NCI-H2107 treated with DMSO at 0.1 percent for 48 hours (cell line): ENCODE measurements around the gene PHRF1.

Source experiments
- DNase-seq: peaks from one replicate; lab custom pipeline; 2025; ENCODE audit not compliant: unreplicated experiment; lab: John Stamatoyannopoulos, UW

The PHRF1 gene

DNA sequence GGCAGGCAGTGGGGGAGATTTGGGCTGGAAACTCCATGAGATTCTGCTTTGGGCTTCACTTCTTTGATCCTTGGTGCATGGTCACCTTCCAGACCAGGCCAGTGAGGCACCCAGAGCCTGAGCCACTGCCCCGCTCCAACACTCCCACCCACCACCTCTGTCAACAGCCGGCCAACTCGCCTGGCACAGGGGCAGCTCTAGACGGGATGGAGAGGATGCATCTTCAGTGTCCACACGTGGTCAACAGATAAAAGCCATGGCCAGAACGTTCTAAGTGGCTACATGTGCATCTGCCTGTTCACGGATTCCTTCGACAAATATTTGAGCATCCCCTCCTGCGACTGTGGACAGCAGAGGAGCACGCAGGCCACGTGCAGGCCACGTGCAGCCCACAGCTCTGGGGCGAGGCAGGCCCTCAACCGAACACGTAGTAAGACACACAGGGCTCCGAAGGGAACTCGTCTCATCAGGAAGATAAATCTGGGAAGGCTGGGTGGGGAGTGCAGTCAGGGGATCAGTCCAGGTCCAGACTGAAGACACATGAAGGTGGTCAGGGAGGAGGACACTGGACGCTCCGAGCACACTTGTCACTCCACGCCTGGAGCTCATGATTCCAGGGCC lies 37.7 kb upstream of the PHRF1 start:
- DNase-seq, result no peak

DNA sequence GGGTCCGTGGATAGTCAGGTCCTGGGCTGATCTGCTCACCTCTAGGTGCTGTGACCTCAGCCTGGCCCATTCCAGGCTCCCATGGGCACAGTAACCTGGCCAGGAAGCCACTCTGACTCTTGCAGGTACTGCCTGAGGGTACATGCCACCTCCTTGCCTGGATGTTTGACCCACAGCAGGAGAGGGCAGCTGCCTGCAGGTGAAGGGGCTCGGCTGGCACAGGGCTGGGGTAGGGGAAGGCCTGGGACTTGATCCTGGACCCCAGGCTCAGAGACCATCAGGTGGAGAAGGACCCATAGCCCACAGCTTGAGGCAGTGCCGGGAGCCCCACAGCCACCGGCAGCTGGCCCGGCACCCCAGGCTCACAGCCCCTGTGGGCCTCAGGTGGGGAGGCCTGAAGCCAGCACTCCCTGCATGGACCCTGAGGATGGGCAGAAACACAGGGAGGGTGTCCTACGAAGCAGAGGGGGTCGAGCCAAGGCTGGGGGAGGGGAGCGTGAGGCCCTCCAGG lies 36.2 kb upstream of the PHRF1 start:
- DNase-seq, result no peak

DNA sequence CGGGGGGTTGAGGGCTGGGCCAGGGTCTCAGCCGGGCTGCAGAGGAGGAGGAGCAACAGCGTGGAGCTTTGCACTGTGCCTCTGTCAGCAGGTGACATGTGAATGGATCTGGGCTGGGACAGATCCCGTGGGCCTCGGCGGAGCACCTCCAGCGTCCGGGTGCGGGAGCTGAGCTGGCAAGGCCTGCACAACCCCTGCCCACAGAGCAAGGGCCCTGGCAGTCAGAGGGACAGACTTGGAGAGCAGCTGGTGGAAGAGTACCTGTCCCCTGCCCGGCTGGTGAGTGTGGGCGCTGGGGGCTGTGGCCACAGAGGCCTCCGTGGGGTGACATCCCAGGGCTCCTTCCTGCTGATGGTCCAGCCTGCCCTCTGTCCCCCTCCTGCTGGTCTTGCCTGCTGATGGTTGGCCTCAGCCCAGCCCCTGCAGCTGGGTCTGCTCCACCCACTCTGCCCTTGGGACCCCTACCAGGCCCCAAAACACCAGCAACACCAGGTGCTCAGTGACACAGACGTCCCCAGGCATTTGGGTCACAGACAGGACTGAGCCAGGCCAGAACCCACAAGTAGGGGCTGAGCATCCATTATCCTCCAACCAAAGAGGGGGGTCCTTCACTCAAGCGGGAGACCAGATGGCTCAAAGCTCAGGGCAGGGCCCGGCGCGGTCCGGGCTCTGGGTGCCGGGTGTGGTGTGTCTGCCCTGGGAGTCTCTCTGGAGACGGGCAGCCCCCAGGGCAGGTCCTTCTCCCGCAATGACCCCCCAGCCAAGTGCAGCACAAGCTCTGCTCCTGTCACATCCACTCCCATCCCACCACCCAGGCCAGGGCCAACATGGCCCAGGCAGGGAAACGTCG lies 35.5 kb upstream of the PHRF1 start:
- DNase-seq, result no peak

DNA sequence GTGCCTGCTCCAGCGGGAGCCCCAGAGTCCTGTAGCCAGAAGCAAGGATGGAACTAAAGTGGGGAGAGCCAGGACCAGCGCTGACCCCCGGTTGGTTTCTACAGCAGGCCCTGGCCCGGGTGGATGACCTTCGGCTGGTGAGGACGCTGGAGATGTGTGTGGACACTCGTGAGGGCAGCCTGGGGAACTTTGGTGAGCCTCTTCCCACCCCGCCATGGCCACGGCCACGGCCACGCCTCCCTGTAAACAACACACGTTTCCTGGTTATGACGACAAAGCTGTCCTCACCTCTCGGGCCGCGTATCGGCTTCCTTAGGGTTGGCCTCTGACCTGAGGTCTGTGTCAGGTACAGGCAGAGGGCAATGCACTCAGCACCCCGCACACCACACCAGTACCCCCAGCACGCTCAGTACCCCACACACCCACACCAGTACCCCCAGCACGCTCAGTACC lies 34.8 kb upstream of the PHRF1 start:
- no peak for DNase-seq

DNA sequence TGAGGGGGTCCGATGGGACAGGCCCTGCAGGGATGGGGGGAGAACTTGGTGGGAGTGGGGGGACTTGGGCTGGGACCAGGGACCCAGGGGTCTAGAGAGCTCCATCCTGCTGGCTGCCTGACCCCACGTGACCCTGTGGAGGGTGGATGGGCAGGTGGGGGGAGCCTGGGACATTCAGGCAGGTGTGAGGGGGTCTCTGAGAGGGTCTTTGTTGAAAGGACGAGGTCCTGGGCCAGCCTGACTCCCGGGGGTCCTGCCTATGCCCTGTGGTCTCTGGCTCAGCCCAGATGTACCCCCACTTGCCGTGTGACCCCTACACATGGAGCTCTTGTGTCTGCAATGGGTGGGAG lies 31.5 kb upstream of the PHRF1 start:
- no peak for DNase-seq

DNA sequence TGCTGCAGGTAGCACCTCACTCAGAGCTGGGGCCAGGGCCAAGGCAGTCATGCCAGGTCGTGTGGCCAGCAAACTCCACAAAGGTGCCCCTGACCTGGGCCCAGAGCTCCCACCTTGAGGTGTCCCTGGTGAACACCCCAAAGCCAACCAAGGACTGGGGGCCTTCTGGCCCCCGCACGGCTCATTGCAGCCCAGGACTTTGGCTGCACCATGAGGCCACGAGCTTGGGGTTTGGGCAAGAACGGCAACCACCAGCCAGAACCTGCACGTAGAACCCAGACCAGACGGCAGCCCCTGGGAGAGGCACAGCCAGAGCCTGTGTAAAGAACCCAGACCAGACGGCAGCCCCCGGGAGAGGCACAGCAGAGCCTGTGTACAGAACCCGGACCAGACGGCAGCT lies 31.1 kb upstream of the PHRF1 start:
- DNase-seq, result no peak

DNA sequence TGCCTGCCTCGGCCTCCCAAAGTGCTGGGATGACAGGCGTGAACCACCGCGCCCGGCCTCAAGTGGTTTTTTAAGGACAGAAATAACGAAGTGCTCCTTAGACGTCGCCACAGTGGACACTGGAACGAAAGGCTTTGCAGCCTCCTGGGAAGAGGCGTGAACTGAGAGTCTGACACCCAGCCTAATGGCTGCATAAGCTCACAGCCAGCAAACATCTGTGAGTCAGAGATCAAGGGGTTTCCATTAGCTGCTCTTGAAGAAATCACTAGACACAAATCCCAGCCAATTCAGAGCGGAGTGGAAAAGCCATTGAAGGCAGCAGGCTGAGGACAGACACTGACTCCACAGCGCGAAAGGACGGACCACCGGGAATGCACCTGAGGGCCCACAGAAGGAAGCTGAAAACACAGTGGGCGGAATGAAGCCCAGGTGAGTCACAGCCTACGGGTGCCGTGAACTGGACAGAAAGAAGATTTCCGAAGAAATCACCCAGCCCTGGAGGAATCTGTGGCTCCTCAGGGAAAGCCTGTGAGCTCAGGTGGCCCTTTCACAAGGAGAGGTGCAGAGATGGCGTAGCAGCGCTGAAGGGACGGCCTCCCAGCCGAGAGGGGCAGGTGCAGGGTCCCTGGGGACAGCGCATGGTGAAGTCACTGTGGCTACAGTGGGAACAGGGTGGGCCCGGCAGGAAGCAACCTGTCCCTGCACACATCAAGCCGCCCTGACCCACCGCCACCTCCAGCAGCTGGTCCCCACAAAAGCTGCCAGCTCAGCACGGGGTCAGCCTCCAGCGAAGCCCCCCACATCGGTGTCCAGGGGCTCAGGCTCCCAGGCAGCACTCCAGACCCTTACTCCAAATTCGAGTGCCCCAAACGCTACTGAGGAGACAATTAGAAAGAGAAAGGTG lies 27.3 kb upstream of the PHRF1 start:
- peak; percentile 69 for DNase-seq

DNA sequence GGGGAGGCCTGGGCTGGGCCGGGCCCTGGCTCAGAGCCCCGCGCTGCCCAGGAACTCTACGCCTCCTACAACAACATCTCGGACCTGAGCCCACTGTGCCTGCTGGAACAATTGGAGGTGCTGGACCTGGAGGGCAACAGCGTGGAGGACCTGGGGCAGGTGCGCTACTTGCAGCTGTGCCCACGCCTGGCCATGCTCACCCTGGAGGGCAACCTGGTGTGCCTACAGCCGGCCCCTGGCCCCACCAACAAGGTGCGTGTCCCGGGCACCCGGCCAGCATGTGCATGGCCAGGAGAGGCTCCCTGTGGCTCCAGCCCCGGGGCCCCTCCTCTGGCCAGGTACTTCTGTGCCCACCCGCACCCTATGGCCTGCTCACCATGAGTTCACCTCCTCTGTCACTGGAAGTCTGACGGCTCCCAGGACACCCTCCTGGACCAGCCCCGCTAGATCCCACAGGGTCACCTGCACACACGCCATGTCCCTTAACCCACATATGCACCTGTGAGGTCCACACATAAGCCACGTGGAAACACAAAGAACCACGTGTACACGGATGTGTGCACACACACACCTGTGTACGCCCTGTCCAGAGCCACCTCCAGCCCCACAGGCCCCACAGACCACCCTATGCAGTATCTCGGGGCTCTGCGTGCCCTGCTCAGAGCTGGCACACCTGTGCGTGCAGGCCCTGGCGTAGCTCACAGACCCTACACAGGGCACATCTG lies 26.1 kb upstream of the PHRF1 start:
- DNase-seq, result no peak

DNA sequence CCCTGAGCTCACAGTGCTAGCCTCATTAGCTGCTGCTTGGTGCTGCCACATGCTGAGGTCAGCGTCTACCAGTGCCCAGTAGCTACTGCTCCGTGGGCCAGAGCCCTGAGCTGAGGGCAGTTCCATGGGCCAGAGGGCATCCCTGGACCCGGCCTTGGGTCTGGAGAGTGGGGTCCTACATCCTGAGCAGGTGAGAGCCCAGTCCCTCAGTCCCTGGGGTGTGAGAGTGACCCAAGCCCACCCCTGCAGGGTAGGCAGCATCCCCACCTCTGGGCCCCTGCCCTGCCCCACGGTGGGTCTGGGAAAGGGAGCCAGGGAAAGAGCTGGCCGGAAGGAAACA lies 25.6 kb upstream of the PHRF1 start:
- no peak for DNase-seq

DNA sequence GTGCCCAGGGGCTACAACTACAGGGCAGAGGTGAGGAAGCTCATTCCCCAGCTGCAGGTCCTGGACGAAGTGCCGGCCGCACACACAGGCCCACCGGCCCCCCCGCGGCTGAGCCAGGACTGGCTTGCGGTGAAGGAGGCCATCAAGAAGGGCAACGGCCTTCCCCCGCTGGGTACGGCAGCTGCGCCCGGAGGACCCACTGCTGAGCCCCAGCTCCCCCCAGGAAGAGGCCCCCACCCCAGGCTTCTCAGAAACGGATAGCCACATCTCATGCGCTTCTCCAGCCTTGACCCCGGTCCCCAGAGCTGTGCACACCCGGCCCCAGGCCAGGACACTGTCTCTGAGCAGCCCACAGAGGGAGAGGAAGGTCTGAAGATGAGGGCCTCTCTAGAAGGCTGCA lies 25.1 kb upstream of the PHRF1 start:
- no peak for DNase-seq

DNA sequence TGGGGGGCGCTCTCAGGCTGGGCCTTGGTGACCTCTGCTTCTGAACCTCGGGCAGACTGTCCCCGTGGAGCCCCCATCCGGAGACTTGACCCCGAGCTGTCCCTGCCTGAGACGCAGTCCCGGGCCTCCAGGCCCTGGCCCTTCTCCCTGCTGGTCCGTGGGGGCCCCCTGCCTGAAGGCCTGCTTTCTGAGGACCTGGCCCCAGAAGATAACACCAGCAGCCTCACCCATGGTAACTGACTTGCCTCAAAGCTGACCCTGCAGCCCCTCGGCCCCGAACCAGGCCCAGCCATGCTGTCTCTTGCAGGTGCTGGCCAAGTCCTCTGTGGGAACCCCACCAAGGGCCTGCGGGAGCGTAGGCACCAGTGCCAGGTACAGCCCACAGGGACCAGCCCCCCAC lies 24.7 kb upstream of the PHRF1 start:
- no peak for DNase-seq

DNA sequence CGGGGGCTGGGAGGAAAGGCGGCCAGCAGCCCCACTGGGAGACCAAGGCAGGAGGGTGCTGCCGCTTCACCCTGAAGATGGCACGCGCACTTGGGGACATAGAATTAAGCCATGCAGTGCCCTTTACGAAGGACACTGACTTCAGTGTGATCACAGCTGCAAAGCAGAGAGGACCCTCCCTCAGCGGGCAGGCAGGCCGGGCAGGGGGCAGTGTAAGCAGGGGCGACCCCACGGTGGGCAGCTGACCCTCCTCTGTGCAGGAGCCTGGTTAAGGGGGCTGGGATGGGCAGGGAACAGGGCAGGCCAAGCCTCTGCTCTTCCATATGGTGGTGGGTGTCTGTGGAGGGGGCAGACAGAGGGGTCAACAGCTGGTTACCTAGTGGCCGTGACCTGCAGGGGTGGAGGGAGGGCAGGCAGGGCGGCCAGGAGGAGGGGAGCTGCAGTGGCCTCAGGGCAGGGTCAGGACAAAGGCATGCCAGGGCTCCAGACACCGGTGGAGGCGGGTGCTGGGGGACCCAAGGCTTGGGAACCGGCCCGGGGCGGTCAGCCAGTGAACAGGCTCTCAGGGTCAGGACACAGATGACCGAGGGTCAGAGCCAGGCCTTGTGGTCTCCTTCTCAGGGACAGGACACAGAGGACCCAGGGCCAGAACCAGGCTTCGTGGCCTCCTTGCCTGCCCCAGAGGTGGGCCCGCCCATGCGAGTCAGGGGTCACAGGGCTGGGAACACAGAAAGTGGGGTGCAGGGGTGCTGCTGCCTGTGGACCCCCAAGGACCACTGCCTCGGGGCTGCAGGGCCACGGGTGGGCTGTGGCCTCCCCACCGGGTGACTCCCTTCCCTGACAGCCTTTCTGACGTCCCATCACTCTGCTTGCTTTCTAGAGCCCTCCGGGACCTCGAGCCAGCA lies 22.9 kb upstream of the PHRF1 start:
- DNase-seq, result no peak

DNA sequence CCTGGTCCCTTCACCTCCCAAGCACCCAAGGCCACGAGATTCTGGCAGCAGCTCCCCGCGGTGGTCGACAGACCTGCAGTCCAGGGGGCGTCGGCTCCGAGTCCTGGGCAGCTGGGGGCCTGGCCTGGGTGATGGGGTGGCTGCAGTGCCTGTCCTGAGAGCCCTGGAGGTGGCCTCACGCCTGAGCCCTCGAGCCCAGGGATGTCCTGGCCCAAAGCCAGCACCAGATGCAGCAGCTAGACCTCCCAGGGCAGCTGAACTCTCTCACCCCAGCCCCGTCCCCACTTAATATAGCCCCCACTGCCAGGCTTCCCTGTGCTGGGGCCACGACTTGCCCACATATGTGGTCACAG lies 22.3 kb upstream of the PHRF1 start:
- no peak for DNase-seq

DNA sequence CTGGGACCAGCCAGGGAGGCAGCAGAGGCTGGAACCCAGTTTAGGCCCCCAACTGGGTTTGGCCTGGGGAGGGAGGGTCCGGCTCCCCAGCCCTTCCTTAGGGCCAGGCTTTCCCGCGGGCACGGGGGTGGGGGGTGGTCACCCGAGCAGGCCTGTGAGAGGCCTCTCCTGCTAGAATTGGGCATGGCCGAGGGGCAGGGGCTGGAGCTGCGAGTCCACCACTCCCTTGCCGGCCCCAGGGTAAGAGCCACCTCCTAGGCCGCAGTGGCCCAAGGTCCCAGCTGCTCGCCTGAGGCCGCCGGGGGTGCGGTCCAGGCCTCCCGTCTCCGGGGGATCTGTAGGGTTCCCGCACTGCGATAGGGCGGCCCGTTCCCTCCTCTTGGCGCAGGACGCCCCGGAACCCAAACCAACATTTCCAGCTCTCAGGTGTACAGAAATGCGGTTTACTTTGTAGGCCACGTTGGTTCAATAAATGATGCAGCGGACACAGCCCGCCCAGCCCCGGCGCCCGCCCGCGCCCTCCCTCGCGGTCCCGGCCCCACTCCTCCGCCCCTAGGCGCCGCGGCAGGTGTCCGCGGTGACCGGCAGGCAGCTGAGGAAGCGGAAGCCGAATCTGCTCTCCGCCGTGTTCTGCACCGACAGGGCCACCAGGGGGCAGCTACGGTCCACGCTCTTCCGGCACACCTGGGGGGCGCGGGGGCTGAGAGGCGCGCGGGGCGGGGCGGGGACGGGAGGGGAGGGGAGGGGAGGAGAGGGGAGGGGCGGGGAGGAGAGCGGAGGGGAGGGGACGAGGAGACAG lies 21.6 kb upstream of the PHRF1 start:
- DNase-seq, result peak; percentile 55

DNA sequence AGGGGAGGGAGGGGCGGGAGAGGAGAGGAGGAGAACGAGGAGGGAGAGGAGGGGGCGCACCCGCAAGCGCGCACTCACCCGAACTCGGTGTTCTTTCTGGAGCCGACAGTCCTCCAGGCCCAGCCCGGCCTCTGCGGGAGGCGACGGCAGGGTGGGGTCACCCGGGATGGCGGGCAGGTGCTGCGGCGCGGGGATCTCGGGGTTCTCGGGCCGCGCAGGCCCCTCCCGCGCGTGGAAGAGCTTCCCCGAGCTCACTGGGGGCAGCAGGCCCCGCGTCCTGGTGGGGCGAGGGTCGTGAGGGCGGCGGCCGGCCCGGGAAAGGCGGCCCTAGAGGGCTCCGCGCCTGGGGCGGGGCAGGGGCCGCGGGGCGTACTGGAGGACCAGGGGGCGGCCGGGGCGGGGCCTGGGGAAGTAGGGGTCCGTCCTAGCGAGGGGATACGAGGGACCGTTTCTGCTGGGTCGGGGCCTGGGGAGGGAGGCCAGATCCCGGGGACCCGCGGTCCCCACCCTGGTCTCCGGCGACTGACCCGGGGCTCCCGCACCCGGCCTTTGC lies 21.0 kb upstream of the PHRF1 start:
- no peak for DNase-seq

DNA sequence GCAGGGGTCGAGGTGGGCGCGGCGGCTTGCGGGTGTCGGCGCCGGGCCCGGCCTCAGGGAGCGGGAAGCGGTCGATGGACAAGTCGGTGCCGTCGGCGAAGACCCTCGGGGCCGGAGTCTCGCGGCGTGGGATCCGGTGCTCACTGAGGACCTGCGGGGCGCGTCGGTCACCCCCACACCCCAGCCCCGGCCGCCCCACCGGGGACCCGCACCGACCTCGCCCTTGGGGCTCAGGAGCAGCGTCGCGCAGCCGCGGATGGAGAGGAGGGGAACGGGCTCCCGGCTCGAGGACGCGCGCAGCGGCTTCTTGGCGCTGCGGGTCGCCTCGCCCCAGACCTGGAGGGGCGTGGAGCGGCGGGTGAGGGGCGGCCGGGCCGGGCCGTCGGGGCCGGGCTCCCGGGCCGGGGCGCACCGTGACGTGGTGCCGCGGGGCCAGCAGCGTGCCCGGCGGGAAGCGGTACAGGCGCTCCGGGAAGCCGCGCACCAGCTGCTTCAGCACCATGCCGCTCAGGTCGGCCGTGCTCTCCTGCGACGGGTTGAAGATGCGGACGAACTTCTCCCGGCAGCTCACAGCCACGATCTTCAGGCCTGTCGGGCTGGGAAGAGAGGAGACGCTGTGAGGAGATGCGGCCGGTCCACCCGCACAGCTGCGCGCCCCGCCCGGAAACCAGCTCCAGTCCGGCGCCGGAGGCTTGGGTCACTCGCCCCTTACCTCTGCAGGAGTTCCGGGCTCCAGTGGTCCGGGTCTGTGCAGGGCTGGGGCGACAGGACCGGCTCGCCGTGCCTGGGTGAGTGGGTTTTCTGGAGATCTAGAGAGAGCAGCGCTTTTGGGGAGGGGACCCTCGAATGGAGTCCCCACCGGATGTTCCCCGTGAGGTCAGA lies 20.2 kb upstream of the PHRF1 start:
- DNase-seq, result no peak

DNA sequence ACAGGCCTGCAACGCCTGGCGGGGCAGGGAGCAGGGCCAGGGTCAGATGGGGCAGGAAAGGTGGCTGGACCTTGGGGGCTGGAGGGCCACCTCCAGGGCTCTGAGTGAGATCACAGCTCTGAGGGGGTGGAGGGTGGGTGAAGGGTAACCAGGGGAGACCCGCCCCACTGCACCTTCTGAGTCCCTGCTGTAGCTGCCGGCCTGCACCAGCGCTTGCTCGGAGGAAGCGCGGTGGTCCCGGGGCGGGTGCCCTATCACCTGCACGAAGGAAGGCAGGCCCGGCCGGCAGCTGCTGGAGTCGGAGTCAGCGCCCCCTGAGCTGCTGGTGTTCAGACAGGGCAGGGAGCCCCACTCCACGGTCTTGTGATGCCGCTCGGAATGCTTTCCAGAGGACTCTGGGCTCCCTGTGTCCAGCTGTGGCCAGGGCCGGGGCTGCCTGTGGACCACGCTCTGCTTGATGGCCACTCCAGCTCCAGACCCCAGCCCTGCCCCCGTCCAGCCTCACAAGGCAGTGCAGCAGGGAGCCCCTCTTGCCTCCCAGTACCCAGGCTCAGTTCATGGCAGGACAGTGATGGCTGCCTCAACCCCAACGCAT lies 19.5 kb upstream of the PHRF1 start:
- no peak for DNase-seq
